Tibial artery (tissue), 4 donors: ENCODE results near the gene LRRC49.

Experiments
- DNase-seq, 2 donors: peaks; one replicate each; pipeline ENCODE4 v3.0.0-alpha.2; 2019
- H3K27ac ChIP-seq, 2 donors: fragments of 200-600 bp; sonication (generic) in 1 of 2; 1 replicate in 1 of 2; 2 replicates in 1 of 2; pipeline ENCODE4 v1.5.1; 2018 to 2019; ENCODE audit warnings: mild to moderate bottlenecking in 1 of 2
- H3K27me3 ChIP-seq, 2 donors: fragments of 200-600 bp; sonication (generic) in 1 of 2; one replicate each; pipeline versions ENCODE4 v1.5.1 to v1.6.0; 2016 to 2019
- H3K36me3 ChIP-seq, 3 donors: fragments of 200-600 bp; sonication (generic) in 2 of 3; one replicate each; pipeline ENCODE4 v1.5.1; 2016 to 2019; ENCODE audit warnings: mild to moderate bottlenecking in 2 of 3
- H3K4me1 ChIP-seq, 4 donors: fragments of 200-600 bp; sonication (generic) in 2 of 4; 1 replicate in 3 of 4; 2 replicates in 1 of 4; pipeline ENCODE4 v1.5.1; 2016 to 2019
- H3K4me3 ChIP-seq, 2 donors: fragments of 200-600 bp; sonication (generic) in 1 of 2; 1 replicate in 1 of 2; 2 replicates in 1 of 2; pipeline ENCODE4 v1.5.1; 2018 to 2019; ENCODE audit warnings: mild to moderate bottlenecking in 2 of 2
- H3K9me3 ChIP-seq, 3 donors: fragments of 200-600 bp; sonication (generic) in 1 of 3; one replicate each; pipeline ENCODE4 v1.5.1; 2016 to 2019
- CTCF ChIP-seq, 2 experiments: fragments of 200-600 bp in 1 of 2; fragments of 450-650 bp in 1 of 2; IDR thresholded peaks; one replicate each; pipeline ENCODE4 v1.5.1; 2017 to 2019; ENCODE audit warnings: antibody characterized with exemption in 2 of 2, mild to moderate bottlenecking in 1 of 2, moderate library complexity in 1 of 2
- intact Hi-C: fragments of 100-400 bp; cut with DNase I; formaldehyde crosslinking; loops from one replicate; pipeline ENCODE4 v1.15.0; 2023; ENCODE audit warnings: low total_unique reads

LRRC49 gene

GRCh38 chr15:70907784-70908471 is 15.3 kb downstream of the LRRC49 start:
- H3K9me3 ChIP-seq, result peaks cover 0 to 13% (median 7%) of the 10 kb centered on the region in 3 donors
- H3K4me3 ChIP-seq, result no peak overlapping the region
- H3K4me1 ChIP-seq, result no peaks in the 10 kb centered on the region
- H3K27ac ChIP-seq, result no peak overlapping the region
- DNase-seq, result no peak
- H3K27me3 ChIP-seq, result no peaks in the 10 kb centered on the region
- no peak for TF ChIP-seq CTCF (IDR thresholded peaks at IDR 0.05)
- intact Hi-C loops, result no loop called here
- peaks cover 26 to 35% (median 30%) of the 10 kb centered on the region in 3 donors for H3K36me3 ChIP-seq

GRCh38 chr15:70910958-70911357 is 18.3 kb downstream of the LRRC49 start:
- no peak overlapping the region for H3K27ac ChIP-seq
- no peaks in the 10 kb centered on the region for H3K27me3 ChIP-seq
- no peak overlapping the region for H3K4me3 ChIP-seq
- intact Hi-C loops, result no loop called here
- DNase-seq, result no peak
- no peak for TF ChIP-seq CTCF (IDR thresholded peaks at IDR 0.05)
- H3K36me3 ChIP-seq, result peaks cover 20 to 30% (median 30%) of the 10 kb centered on the region in 3 donors
- H3K9me3 ChIP-seq, result peaks cover 0 to 13% (median 7%) of the 10 kb centered on the region in 3 donors
- no peaks in the 10 kb centered on the region for H3K4me1 ChIP-seq

GRCh38 chr15:70912187-70912586 is 19.6 kb downstream of the LRRC49 start:
- Histone ChIP-seq H3K27me3 (no peaks in the 10 kb centered on the region), H3K4me1 (no peaks in the 10 kb centered on the region), H3K9me3 (peaks cover 0 to 13% (median 7%) of the 10 kb centered on the region in 3 donors), H3K4me3 (no peak overlapping the region), H3K27ac (no peak overlapping the region), H3K36me3 (peaks cover 17 to 24% (median 22%) of the 10 kb centered on the region in 3 donors)
- intact Hi-C loops, result no loop called here
- TF ChIP-seq CTCF (IDR thresholded peaks at IDR 0.05), result no peak
- DNase-seq, result no peak

GRCh38 chr15:70916531-70916930 is 23.9 kb downstream of the LRRC49 start:
- intact Hi-C loops, result no loop called here
- H3K27me3 ChIP-seq, result no peaks in the 10 kb centered on the region
- DNase-seq, result no peak
- TF ChIP-seq CTCF (IDR thresholded peaks at IDR 0.05), result no peak
- no peaks in the 10 kb centered on the region for H3K9me3 ChIP-seq
- H3K36me3 ChIP-seq, result peaks cover 0 to 5% (median 0%) of the 10 kb centered on the region in 3 donors
- H3K27ac ChIP-seq, result no peak overlapping the region
- no peaks in the 10 kb centered on the region for H3K4me1 ChIP-seq
- H3K4me3 ChIP-seq, result no peak overlapping the region

GRCh38 chr15:70917955-70918354 is 25.3 kb downstream of the LRRC49 start:
- H3K27me3 ChIP-seq, result no peaks in the 10 kb centered on the region
- DNase-seq, result no peak

More at GRCh38 chr15:70917955-70918354, 25.3 kb downstream of the LRRC49 start:
- H3K9me3 ChIP-seq, result no peaks in the 10 kb centered on the region
- H3K36me3 ChIP-seq, result peaks cover 0 to 5% (median 0%) of the 10 kb centered on the region in 3 donors
- intact Hi-C loops, result no loop called here
- no peak for TF ChIP-seq CTCF (IDR thresholded peaks at IDR 0.05)
- H3K4me1 ChIP-seq, result no peaks in the 10 kb centered on the region
- no peak overlapping the region for H3K4me3 ChIP-seq
- H3K27ac ChIP-seq, result no peak overlapping the region
